Heart left ventricle (tissue), 13 donors: Measurements from ENCODE around the gene CENATAC.

ENCODE experiments used
- CTCF ChIP-seq, 12 donors: fragments of 200-600 bp; sonication (generic) in 4 of 12; IDR thresholded peaks; one replicate each; pipeline versions ENCODE4 v1.5.0 to v1.8.0; 2018 to 2022; ENCODE audit warnings: antibody characterized with exemption in 12 of 12, mild to moderate bottlenecking in 5 of 12
- POLR2A ChIP-seq, 2 donors: fragments of 450-650 bp; IDR thresholded peaks; one replicate each; pipeline ENCODE4 v1.6.1; 2017; ENCODE audit warnings: antibody characterized with exemption in 2 of 2, mild to moderate bottlenecking in 2 of 2, moderate library complexity in 2 of 2
- donor health status: ischemic (EF 13 %, LVEDD 7.1; RV severe dilation, severe dysfunction).
- donor health status: DM: no; HTN: yes; CAD: no.
- donor health status: DM: no; HTN: no; CAD: no.
- donor health status: ischemic (EF 25% LVEDD 6.9; RV normal size, moderate dysfunction).
- donor health status: ischemic (EF 25% LVEDD 5.7; RV mildly dilated, moderate dysfunction).
- donor health status: ischemic (EF 35%, LVEDD 5.7; RV mildly dilated, moderate dysfunction).
- donor health status: nonischemic (EF 11% LVEDD 7.7; RV severe dilation, severe dysfunction).
- donor health status: DM: yes; HTN: yes; CAD: no.
- donor health status: PGD.
- donor health status: ischemic (EF 29% LVEDD 5.4; RV normal size, mild dysfunction).
- donor health status: nonischemic (EF 23%, LVEDD 6.1; RV moderate dilation, normal function).

- TF ChIP-seq CTCF (IDR thresholded peaks at IDR 0.05) (no peak), POLR2A (IDR thresholded peaks at IDR 0.05) (no peak)
Observed at GRCh38 chr11:119029340-119030028, 31.5 kb downstream of the CENATAC start.
